Left renal pelvis (tissue), 4 donors: ENCODE measurements around the gene FCHSD2. TPM values are rescaled to one million over a fixed set of nuclear protein-coding genes. Genes with fewer than 3 reads are reported as not detected.
"Not testable (repeated sequence)": the region's sequence is repeated elsewhere in the genome, so short reads cannot be mapped to it uniquely, and the experiment has no call there.

ENCODE experiments used
- DNase-seq, 4 donors: peaks; one replicate each; pipeline ENCODE4 v3.0.0-alpha.2; 2013; ENCODE audit warnings: low read depth in 4 of 4, low spot score in 3 of 4
- polyA plus RNA-seq, 4 donors: library from polyadenylated mRNA; unstranded; fragments of 120-200 nt; gene quantifications; one replicate each; pipeline ENCODE4 v1.2.1, GENCODE V29; 2013; ENCODE audit not compliant: insufficient read length in 4 of 4

The FCHSD2 gene
- polyA plus RNA-seq, 4 donors = 38.9 to 53.8 (median 45.7) TPM

GRCh38 chr11:72947229-72947628 lies 194.9 kb downstream of the FCHSD2 start:
- no peak for DNase-seq

- DNase-seq = no peak
These were observed 198.5 kb downstream of the FCHSD2 start for GRCh38 chr11:72943664-72944063.

GRCh38 chr11:72940417-72940816 lies 201.7 kb downstream of the FCHSD2 start:
- DNase-seq = no peak

DNA sequence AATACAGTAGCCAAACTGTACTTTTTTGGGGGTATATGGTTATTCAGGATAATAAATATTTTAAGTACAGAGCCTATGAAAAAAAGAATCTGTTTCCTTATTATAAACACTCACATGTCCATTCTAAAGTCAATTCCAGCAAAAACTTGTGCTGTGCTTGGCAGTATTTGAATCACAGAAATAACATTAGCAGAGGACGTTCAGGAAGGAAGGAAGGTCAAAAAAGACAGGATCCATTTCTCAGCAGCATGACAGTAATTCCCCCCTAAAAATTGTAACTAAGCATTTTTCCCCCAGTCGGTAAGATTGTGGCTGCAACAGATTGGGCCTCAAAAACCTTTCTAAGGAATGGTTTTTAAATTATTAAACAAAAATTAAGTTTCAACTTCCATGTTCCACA lies 203.1 kb downstream of the FCHSD2 start:
- DNase-seq = no peak

- no peak for DNase-seq
These were observed 204.7 kb downstream of the FCHSD2 start for GRCh38 chr11:72937439-72937838.

DNA sequence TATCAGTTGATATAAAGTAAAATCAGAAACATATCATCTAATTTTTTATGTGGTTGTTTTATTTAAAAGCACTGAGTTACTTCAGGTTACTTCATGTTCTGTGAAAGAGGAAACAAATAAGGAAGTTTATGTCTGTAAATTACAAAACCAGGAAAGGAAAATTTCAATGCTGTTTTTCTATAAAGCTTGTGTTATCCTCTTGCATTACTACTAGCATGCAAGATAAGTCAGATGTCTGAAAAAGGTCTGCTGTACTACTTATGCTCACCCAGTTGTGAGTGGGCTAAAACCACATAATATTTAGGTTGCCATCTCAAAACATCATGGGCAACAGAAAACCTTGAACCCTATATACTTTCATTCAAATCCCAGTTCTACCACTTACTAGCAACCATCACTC lies 206.4 kb downstream of the FCHSD2 start:
- DNase-seq = no peak

DNA sequence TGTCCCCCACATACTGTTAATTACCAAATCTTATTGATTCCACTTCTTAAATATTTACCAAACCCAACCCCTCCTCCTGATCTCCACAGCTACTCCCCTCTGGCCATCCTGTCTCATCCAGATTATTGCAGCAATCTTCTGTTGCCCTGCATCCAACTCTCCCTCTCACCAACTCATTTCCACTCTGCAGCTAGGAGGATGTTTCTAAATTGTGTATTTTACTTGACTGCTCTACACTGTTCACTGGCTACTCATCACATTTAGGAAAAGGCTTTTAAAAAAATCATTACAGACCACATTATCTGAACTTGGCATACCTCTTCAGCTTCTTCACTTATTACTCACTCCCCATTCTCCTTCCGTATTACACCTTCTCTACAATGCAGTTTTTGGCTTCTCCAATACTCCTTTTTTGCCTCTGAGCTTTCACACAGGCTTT lies 210.0 kb downstream of the FCHSD2 start:
- DNase-seq = no peak

DNA sequence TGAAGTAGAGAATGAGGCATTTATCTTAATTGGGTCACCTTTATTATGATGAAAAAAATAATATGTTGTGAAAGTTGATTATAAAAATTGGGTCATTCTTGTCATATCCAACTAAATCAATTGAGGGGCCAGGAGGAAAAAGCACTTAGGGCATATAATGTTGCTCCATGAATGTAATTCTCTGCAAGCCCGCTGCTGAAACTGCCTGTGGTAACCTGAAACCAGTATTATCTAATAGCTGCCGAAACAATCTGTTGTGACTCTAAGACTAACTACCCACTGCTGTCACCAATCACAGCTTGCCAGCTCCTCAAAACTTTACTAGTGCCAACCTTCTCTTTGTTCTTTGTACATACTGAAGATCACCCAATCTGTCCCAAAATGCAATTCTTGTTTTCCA lies 212.1 kb downstream of the FCHSD2 start:
- no peak for DNase-seq

GRCh38 chr11:72929256-72929655 lies 212.9 kb downstream of the FCHSD2 start:
- DNase-seq = no peak

DNA sequence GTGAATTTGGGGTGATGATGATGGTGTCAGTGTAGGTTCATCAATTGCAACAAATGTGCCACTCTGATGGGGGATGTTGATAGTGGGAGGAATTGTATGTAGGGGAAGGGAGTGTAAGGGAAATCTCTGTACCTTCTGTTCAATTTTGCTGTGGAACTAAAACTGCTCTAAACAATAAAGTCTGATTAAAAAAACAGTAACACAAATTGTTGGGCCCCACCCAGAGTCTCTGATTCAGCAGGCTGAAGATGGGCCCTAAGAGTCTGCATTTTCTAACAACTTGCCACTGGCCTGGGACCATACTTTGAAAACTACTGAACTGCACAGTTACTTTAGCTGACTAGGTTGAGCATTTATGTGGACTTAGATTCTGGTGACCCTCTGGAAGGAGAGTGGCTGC lies 214.7 kb downstream of the FCHSD2 start:
- no peak for DNase-seq

DNA sequence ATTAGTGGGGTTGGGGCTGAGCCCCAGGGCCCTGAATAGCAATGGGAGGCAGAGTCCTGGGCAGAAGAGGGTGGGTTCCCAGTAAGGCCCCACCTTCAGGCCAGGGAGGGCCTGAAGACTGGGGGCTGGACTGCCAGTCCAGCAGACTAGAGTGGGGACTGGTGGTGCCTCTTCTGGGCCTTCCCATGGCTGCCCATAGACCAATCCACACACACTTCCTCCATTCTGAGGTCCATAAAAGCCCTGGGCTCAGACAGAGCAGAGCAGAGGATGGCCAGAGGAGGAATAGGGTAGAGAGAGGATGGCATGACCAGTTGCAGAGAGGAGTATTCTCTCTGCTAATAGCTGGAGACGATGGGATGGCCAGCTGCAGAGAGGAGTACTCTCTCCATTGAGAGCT lies 216.0 kb downstream of the FCHSD2 start:
- DNase-seq = no peak

GRCh38 chr11:72925656-72926055 lies 216.5 kb downstream of the FCHSD2 start:
- DNase-seq = no peak

DNA sequence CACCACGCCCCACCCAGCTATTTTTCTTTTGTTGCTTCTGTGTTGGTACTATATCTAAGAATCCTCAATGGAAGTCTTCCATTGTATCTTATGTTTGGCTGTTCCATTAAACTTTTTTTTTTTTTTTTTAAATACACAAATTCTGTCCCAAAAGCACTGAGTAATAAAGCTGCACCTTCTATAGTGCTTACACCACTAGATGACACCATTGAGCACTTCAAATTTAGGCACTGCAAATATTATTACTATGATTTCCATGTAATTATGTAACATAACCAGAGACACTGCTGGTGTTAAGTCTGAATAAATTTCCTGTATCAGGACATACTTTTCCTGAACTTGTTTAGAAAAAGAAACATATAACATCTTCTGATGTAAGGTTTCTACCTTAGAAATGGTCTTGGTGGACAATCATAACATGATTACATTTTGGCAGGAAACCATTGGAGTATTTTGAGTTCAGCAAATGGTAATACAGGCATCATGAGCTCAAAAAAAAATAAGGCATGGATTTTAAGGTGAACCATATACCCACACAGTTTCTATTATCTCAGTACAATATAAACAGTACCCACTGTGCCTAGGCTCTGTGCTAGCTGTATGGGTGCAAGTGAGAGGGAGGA lies 217.4 kb downstream of the FCHSD2 start:
- DNase-seq = no peak

- no peak for DNase-seq
These were observed 220.9 kb downstream of the FCHSD2 start for GRCh38 chr11:72921028-72921716.

DNA sequence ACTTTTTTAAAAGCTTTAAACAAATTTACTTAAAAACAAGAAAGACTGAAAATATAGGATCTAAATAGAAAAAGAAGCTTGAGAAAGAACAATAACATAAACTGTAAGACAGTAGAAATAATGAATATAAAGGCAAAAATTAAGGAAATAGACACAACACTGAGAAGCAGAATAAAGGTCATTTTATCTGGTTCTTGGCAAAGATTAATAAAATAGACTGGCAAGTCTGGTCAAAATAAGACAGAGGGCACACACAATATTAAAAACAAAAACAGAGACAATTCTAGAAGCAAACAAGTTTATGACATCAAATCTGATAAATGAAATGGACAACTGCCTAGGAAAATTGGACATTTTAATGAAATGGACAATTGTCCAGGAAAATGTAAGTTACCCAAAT lies 222.1 kb downstream of the FCHSD2 start:
- DNase-seq = no peak

GRCh38 chr11:72918851-72919250 lies 223.3 kb downstream of the FCHSD2 start:
- no peak for DNase-seq

DNA sequence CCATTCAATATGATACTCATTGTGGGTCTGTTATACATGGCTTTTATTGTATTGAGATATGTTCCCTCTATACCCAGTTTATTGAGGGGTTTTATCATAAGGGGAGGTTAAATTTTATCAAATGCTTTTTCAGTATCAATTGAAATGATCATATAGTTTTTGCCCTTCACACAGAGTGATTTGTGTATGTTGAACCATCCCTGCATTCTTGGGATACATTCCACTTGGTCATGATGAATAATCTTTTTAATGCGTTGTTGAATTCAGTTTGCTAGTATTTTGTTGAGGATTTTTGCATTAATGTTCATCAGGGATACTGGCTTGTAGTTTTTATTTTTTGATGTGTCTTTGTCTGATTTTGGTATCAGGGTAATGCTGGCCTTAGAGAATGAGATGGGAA lies 229.9 kb downstream of the FCHSD2 start:
- no peak for DNase-seq

GRCh38 chr11:72909558-72910388 lies 232.3 kb downstream of the FCHSD2 start:
- DNase-seq = not testable (repeated sequence)

- DNase-seq = no peak
These were observed 234.0 kb downstream of the FCHSD2 start for GRCh38 chr11:72908032-72908676.

- DNase-seq = no peak
These were observed 238.1 kb downstream of the FCHSD2 start for GRCh38 chr11:72904016-72904415.

- no peak for DNase-seq
These were observed 240.7 kb downstream of the FCHSD2 start for GRCh38 chr11:72901374-72901773.
